Left ventricle myocardium inferior (tissue), 1 donor: ENCODE data around the gene SLC25A51. TPM values are rescaled to one million over a fixed set of nuclear protein-coding genes. Genes with fewer than 3 reads are reported as not detected.
A peak's percentile ranks its signal among the peaks of the same experiment; 100 is the strongest.

ENCODE experiments used
- DNase-seq: peaks from one replicate; pipeline ENCODE4 v3.0.0-alpha.2; 2020
- H3K27ac ChIP-seq: fragments of 200-600 bp; replicated peaks from 2 replicates; pipeline ENCODE4 v1.8.0; 2021
- H3K27me3 ChIP-seq: fragments of 200-600 bp; 2 replicates; pipeline ENCODE4 v1.8.0; 2021; ENCODE audit warnings: low read depth
- H3K36me3 ChIP-seq: fragments of 200-600 bp; 2 replicates; pipeline ENCODE4 v1.8.0; 2021
- H3K4me1 ChIP-seq: fragments of 200-600 bp; 2 replicates; pipeline ENCODE4 v1.8.0; 2021
- H3K4me3 ChIP-seq: fragments of 200-600 bp; 2 replicates; pipeline ENCODE4 v1.8.0; 2021; ENCODE audit warnings: mild to moderate bottlenecking, moderate library complexity
- H3K9me3 ChIP-seq: fragments of 200-600 bp; replicated peaks from 2 replicates; pipeline ENCODE4 v1.8.0; 2021
- intact Hi-C: fragments of 100-400 bp; cut with micrococcal nuclease; formaldehyde crosslinking; loops from one replicate; pipeline ENCODE4 v1.11.0; 2022
- total RNA-seq: library from RNA; stranded (reverse); fragmentation: NEBNext Ultra II Directional; extraction: Animal tissue kit (Norgen Biotek cat#: 25700); gene quantifications from one replicate; pipeline ENCODE4 v1.2.1, GENCODE V29; 2021
- TF ChIP-seq, protein P1 (sequence below): fragments of 200-600 bp; IDR thresholded peaks from 2 replicates; pipeline ENCODE4 v1.8.0; 2021; ENCODE audit warnings: antibody characterized with exemption, mild to moderate bottlenecking, borderline replicate concordance
- donor health status: DM: no; HTN: yes; CAD: no; lungs with severe emphysema.

SLC25A51 gene
- total RNA-seq, 1 donor from 2014 or later: 21.4 TPM

DNA sequence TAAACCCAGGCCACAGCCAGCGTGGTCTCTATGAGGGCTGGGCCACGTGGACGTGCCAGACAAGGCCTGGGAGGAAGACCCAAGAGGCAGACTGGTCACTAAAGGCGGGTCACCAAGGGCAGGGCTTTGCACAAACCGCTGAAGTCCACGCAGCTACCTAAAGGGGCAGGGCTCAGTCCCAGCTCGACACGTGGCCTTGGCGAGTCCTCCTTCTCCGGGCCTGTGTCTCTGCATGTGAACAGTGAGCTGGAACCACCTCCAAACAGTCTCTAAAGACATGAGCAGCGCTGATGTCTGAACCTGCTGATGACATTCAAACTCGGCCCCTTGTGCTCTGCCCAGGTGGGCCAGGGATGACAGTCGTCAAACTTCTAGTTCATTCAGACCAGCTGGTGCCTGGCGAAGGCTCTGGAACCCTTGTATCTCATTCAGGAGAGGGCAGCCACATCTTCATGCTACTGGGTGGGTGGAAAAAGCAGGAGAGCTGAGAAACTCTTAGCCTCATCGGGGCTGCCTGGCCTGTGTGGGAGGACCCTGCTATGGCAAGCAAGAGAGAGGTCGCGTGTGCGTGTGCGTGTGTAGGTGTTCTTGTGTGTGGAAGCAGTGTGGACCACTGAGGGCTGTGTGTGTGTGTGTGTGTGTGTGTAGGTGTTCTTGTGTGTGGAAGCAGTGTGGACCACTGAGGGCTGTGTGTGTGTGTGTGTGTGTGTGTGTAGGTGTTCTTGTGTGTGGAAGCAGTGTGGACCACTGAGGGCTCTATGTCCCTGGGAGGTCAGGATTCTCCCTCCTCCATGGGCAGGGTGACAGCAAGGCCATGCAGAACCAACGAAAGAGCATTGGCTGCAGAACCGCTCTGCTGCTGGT is 14.1 kb upstream of the SLC25A51 start:
- Histone ChIP-seq H3K36me3 (peaks cover 12% of the 10 kb centered on the region), H3K9me3 (no peaks in the 10 kb centered on the region), H3K27me3 (no peaks in the 10 kb centered on the region), H3K27ac (peak overlapping the region; percentile 87), H3K4me3 (no peak overlapping the region), H3K4me1 (peaks cover 69% of the 10 kb centered on the region)
- DNase-seq: no peak
- TF ChIP-seq, protein P1, sequence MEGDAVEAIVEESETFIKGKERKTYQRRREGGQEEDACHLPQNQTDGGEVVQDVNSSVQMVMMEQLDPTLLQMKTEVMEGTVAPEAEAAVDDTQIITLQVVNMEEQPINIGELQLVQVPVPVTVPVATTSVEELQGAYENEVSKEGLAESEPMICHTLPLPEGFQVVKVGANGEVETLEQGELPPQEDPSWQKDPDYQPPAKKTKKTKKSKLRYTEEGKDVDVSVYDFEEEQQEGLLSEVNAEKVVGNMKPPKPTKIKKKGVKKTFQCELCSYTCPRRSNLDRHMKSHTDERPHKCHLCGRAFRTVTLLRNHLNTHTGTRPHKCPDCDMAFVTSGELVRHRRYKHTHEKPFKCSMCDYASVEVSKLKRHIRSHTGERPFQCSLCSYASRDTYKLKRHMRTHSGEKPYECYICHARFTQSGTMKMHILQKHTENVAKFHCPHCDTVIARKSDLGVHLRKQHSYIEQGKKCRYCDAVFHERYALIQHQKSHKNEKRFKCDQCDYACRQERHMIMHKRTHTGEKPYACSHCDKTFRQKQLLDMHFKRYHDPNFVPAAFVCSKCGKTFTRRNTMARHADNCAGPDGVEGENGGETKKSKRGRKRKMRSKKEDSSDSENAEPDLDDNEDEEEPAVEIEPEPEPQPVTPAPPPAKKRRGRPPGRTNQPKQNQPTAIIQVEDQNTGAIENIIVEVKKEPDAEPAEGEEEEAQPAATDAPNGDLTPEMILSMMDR: no peak
- intact Hi-C loops: no loop called here

- intact Hi-C loops: no loop called here
- peaks cover 62% of the 10 kb centered on the region for H3K4me1 ChIP-seq
- peak overlapping the region; percentile 87 for H3K27ac ChIP-seq
These were observed 13.4 kb upstream of the SLC25A51 start for GRCh38 chr9:37917313-37917731.

DNA sequence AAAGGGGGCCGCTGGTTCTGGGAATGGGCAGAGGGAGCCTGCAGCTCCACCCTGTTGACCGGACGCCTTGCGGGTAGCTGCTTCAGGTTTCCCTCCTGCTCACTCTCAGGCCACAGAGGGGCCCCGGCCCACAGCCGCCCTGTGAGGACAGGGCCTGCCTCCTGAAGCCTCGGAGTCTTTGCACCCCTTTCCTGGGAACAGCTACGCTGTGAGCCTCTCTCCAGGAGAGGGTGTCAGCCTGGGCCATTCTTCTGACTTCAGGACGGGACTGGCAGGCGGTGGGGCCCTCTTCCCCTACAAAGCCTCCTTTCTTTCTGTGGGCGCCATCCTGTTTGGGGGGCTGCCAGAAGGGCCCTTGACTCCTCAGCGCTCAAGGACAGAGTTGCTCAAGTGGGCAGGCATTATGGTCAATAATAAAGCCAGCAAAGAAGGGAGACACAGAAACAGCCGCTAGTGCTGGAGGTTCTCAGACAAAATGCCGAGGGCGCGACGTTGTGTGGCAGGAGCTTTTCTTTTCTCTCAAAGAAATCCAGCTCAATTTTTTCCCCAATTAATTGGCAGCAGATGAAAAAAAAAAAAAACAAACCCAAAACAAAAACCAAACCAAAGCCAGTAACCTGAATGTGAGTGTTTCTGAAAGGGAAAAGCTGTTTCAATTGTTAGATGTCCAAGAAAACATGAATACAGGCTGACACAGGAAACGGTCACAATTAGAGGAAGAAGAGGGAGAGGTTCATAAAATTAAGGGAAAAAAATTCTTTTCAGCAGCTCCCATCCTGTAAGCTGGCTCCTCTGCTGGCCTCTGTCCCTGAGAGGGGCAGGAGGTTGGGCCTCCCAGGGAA is 12.8 kb upstream of the SLC25A51 start:
- no peaks in the 10 kb centered on the region for H3K9me3 ChIP-seq
- TF ChIP-seq, protein P1: no peak
- peaks cover 56% of the 10 kb centered on the region for H3K4me1 ChIP-seq
- no peak for DNase-seq
- peak overlapping the region; percentile 87 for H3K27ac ChIP-seq
- intact Hi-C loops: no loop called here
- no peaks in the 10 kb centered on the region for H3K27me3 ChIP-seq
- peaks cover 12% of the 10 kb centered on the region for H3K36me3 ChIP-seq
- peak overlapping the region; percentile 27 for H3K4me3 ChIP-seq

More at GRCh38 chr9:37917313-37917731, 13.4 kb upstream of the SLC25A51 start:
- TF ChIP-seq, protein P1: no peak
- Histone ChIP-seq H3K36me3 (peaks cover 12% of the 10 kb centered on the region), H3K27me3 (no peaks in the 10 kb centered on the region), H3K9me3 (no peaks in the 10 kb centered on the region), H3K4me3 (no peak overlapping the region)
- DNase-seq: no peak

GRCh38 chr9:37915911-37916470 is 12.1 kb upstream of the SLC25A51 start:
- intact Hi-C loops: no loop called here
- no peaks in the 10 kb centered on the region for H3K27me3 ChIP-seq
- H3K4me3 ChIP-seq: peak overlapping the region; percentile 27
- H3K36me3 ChIP-seq: peaks cover 12% of the 10 kb centered on the region
- H3K9me3 ChIP-seq: no peaks in the 10 kb centered on the region
- peak overlapping the region; percentile 87 for H3K27ac ChIP-seq
- DNase-seq: no peak
- TF ChIP-seq, protein P1: no peak
- H3K4me1 ChIP-seq: peaks cover 52% of the 10 kb centered on the region

DNA sequence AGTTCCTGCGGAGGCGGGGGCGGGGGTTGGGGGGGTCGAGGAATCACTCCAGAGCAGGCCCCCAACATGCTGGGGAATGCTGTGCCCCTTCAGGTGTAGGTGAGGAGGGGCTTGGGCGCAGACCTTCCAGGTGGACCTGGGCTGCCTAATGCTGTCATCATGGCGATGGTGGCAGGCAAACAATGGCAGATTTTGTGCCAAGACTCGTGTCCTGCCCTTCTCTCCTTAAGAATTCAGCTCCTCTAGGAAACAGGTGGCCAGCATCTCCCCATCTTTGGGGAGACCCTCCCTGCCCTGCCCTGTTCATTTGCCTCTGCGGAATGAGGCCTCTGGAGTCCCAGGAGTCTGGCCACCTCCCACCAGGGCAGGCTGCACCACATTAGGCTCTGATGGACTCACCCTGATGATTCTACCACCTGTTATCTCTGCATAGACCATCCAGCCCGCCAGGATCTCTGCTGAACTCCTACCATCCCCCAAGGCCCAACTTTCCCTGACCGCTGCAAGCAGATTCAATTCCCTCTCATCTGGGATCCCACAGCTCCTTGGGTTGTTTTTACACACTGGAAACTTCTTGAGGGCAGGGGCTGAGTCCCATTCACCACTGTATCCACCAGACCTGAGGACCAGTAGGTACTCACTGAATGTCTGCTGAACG is 10.9 kb upstream of the SLC25A51 start:
- intact Hi-C loops: loop anchor here (5.0 kb wide), 2 partner anchors 247 to 452 kb away; no protein-coding TSS in a partner anchor
- TF ChIP-seq, protein P1: no peak
- DNase-seq: no peak
- Histone ChIP-seq H3K36me3 (peaks cover 12% of the 10 kb centered on the region), H3K4me1 (peaks cover 48% of the 10 kb centered on the region), H3K9me3 (no peaks in the 10 kb centered on the region), H3K27me3 (no peaks in the 10 kb centered on the region), H3K27ac (peak overlapping the region; percentile 87), H3K4me3 (no peak overlapping the region)
